ENCODE results near the gene HOXA13. TPM values are rescaled to one million over a fixed set of nuclear protein-coding genes. Genes with fewer than 3 reads are reported as not detected.
A peak's percentile ranks its signal among the peaks of the same experiment; 100 is the strongest.

The HOXA13 gene
- total RNA-seq, 1 experiment from 2014 or later: 0.68 TPM

- peaks cover 26% of the 10 kb centered on the region for H3K4me1 ChIP-seq
- ChIA-PET CTCF (interaction anchor here (0.5 to 1.1 kb wide), 2 partner anchors 14 to 37 kb away, joined by 4 to 9 read pairs; no protein-coding TSS in a partner anchor), POLR2A (no interaction called here)
- H3K36me3 ChIP-seq (ENCODE audit: control insufficient read depth, insufficient read depth, low read length): no peaks in the 10 kb centered on the region; the same call in 1 of the 2 replicates
- peaks cover 16% of the 10 kb centered on the region for H3K36me3 Mint-ChIP-seq (ENCODE audit: insufficient read depth, unreplicated experiment)
- intact Hi-C loops (cut with micrococcal nuclease; ENCODE audit: unreplicated experiment): no loop called here
- peak overlapping the region; percentile 73 for H3K4me3 Mint-ChIP-seq (ENCODE audit: unreplicated experiment)
- DNase-seq: peak in 1 of 2 experiments; percentile 33
- no TSS peak for BruUV-seq (replicated peaks)
- H3K4me1 Mint-ChIP-seq (ENCODE audit: low read depth, unreplicated experiment): no peaks in the 10 kb centered on the region
- TF ChIP-seq, protein P1, sequence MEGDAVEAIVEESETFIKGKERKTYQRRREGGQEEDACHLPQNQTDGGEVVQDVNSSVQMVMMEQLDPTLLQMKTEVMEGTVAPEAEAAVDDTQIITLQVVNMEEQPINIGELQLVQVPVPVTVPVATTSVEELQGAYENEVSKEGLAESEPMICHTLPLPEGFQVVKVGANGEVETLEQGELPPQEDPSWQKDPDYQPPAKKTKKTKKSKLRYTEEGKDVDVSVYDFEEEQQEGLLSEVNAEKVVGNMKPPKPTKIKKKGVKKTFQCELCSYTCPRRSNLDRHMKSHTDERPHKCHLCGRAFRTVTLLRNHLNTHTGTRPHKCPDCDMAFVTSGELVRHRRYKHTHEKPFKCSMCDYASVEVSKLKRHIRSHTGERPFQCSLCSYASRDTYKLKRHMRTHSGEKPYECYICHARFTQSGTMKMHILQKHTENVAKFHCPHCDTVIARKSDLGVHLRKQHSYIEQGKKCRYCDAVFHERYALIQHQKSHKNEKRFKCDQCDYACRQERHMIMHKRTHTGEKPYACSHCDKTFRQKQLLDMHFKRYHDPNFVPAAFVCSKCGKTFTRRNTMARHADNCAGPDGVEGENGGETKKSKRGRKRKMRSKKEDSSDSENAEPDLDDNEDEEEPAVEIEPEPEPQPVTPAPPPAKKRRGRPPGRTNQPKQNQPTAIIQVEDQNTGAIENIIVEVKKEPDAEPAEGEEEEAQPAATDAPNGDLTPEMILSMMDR (IDR thresholded peaks at IDR 0.05; ENCODE audit: insufficient read depth in 1 of 2, low read depth in 1 of 2, low read length in 1 of 2, severe bottlenecking in 1 of 2, unreplicated experiment in 1 of 2): no peak
- no peaks in the 10 kb centered on the region for H3K27me3 ChIP-seq (replicated peaks; ENCODE audit: control insufficient read depth, insufficient read depth, low read length)
- peak overlapping the region; percentile 46; the same call in 1 of the 2 replicates for H3K4me3 ChIP-seq (ENCODE audit: low read depth, low read length)
- no peaks in the 10 kb centered on the region for H3K9me3 ChIP-seq
- no peaks in the 10 kb centered on the region for H3K27me3 Mint-ChIP-seq (ENCODE audit: insufficient read depth, unreplicated experiment)
- H3K9me3 Mint-ChIP-seq (ENCODE audit: unreplicated experiment): no peaks in the 10 kb centered on the region
- peak overlapping the region; percentile 1 for H3K27ac Mint-ChIP-seq (ENCODE audit: unreplicated experiment)
These were observed 53.2 kb downstream of the HOXA13 start for GRCh38 chr7:27146491-27147198.

GRCh38 chr7:27145914-27146412 is 53.9 kb downstream of the HOXA13 start:
- POLR2A ChIA-PET: no interaction called here
- Histone ChIP-seq H3K4me1 (peaks cover 24% of the 10 kb centered on the region), H3K36me3 (ENCODE audit: control insufficient read depth, insufficient read depth, low read length) (no peaks in the 10 kb centered on the region; the same call in 1 of the 2 replicates), H3K27me3 (replicated peaks; ENCODE audit: control insufficient read depth, insufficient read depth, low read length) (no peaks in the 10 kb centered on the region), H3K9me3 (no peaks in the 10 kb centered on the region), H3K4me3 (ENCODE audit: low read depth, low read length) (no peak overlapping the region)
- no peak for DNase-seq
- H3K4me1 Mint-ChIP-seq (ENCODE audit: low read depth, unreplicated experiment): no peaks in the 10 kb centered on the region
- CTCF ChIA-PET: interaction anchor here (0.7 to 1.1 kb wide), 2 partner anchors 15 to 698 kb away, joined by 4 to 5 read pairs; no protein-coding TSS in a partner anchor
- peak overlapping the region; percentile 27 for H3K4me3 Mint-ChIP-seq (ENCODE audit: unreplicated experiment)
- H3K9me3 Mint-ChIP-seq (ENCODE audit: unreplicated experiment): no peaks in the 10 kb centered on the region
- no peak overlapping the region for H3K27ac Mint-ChIP-seq (ENCODE audit: unreplicated experiment)
- no peaks in the 10 kb centered on the region for H3K27me3 Mint-ChIP-seq (ENCODE audit: insufficient read depth, unreplicated experiment)
- TF ChIP-seq, protein P1 (IDR thresholded peaks at IDR 0.05; ENCODE audit: insufficient read depth in 1 of 2, low read depth in 1 of 2, low read length in 1 of 2, severe bottlenecking in 1 of 2, unreplicated experiment in 1 of 2): no peak
- intact Hi-C loops (cut with micrococcal nuclease; ENCODE audit: unreplicated experiment): no loop called here
- peaks cover 11% of the 10 kb centered on the region for H3K36me3 Mint-ChIP-seq (ENCODE audit: insufficient read depth, unreplicated experiment)
- BruUV-seq (replicated peaks): no TSS peak

DNA sequence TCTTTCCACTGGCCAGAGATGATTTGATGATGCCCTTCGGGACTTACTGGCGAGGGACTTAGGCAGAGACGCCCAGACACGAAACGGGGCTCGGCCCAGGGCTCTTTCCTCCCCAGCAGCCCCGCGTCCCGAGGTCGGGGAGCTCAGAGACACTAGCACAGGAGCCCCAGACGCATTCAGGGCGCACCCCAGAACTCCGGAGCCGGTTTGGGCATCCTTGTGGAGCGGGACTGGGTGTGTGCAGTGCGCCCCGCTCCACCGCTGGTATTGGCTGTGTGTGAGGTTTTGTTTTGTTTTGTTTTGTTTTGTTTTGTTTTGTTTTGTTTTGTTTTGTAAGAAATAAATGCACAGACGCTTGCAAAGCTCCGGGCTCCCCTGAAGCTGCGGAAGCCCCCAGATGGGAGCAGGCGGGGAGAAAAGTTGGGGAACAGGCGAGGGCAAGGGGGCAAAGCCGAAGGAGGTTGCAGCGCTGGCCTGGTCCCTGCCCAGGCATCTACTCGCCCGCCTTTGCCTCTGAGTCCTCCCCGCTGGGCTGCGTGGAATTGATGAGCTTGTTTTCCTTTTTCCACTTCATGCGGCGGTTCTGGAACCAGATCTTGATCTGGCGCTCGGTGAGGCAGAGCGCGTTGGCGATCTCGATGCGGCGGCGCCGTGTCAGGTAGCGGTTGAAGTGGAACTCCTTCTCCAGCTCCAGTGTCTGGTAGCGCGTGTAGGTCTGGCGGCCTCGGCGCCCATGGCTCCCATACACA is 54.6 kb downstream of the HOXA13 start:
- H3K4me1 ChIP-seq: peaks cover 24% of the 10 kb centered on the region
- H3K4me3 Mint-ChIP-seq (ENCODE audit: unreplicated experiment): no peak overlapping the region
- ChIA-PET CTCF (interaction anchor here (0.7 to 1.1 kb wide), 2 partner anchors 16 to 697 kb away, joined by 4 to 5 read pairs; no protein-coding TSS in a partner anchor), POLR2A (no interaction called here)
- no peak overlapping the region for H3K4me3 ChIP-seq (ENCODE audit: low read depth, low read length)
- no peaks in the 10 kb centered on the region for H3K27me3 Mint-ChIP-seq (ENCODE audit: insufficient read depth, unreplicated experiment)
- no peaks in the 10 kb centered on the region for H3K27me3 ChIP-seq (replicated peaks; ENCODE audit: control insufficient read depth, insufficient read depth, low read length)
- no TSS peak for BruUV-seq (replicated peaks)
- intact Hi-C loops (cut with micrococcal nuclease; ENCODE audit: unreplicated experiment): no loop called here
- no peaks in the 10 kb centered on the region for H3K9me3 ChIP-seq
- no peak overlapping the region for H3K27ac Mint-ChIP-seq (ENCODE audit: unreplicated experiment)
- H3K9me3 Mint-ChIP-seq (ENCODE audit: unreplicated experiment): no peaks in the 10 kb centered on the region
- H3K36me3 Mint-ChIP-seq (ENCODE audit: insufficient read depth, unreplicated experiment): peaks cover 11% of the 10 kb centered on the region
- no peaks in the 10 kb centered on the region; the same call in 1 of the 2 replicates for H3K36me3 ChIP-seq (ENCODE audit: control insufficient read depth, insufficient read depth, low read length)
- H3K4me1 Mint-ChIP-seq (ENCODE audit: low read depth, unreplicated experiment): no peaks in the 10 kb centered on the region
- TF ChIP-seq, protein P1 (IDR thresholded peaks at IDR 0.05; ENCODE audit: insufficient read depth in 1 of 2, low read depth in 1 of 2, low read length in 1 of 2, severe bottlenecking in 1 of 2, unreplicated experiment in 1 of 2): no peak
- peak in 1 of 2 experiments; percentile 19 for DNase-seq

Data from Caco-2 (cell line).